Ovary (tissue), 9 donors: Measurements from ENCODE around the gene CBLN3. TPM values are rescaled to one million over a fixed set of nuclear protein-coding genes. Genes with fewer than 3 reads are reported as not detected.

Experiments
- DNase-seq, 5 donors: peaks; one replicate each; pipeline ENCODE4 v3.0.0-alpha.2; 2019 to 2020
- H3K27ac ChIP-seq, 2 donors: fragments of 200-600 bp; one replicate each; pipeline versions ENCODE4 v1.5.1 to v1.8.0; 2019 to 2022
- H3K27me3 ChIP-seq: fragments of 200-600 bp; one replicate; pipeline ENCODE4 v1.8.0; 2022
- H3K36me3 ChIP-seq: fragments of 200-600 bp; sonication (generic); one replicate; pipeline ENCODE4 v1.5.1; 2019
- H3K4me1 ChIP-seq: one replicate; pipeline ENCODE4 v1.8.1; 2013; ENCODE audit warnings: mild to moderate bottlenecking, moderate library complexity; ENCODE audit not compliant: insufficient read depth
- H3K4me3 ChIP-seq: fragments of 200-600 bp; sonication (generic); one replicate; pipeline ENCODE4 v1.5.1; 2017
- H3K9me3 ChIP-seq, 2 donors: fragments of 200-600 bp in 1 of 2; sonication (generic) in 1 of 2; one replicate each; pipeline versions ENCODE4 v1.5.1 to v1.8.1; 2013 to 2019; ENCODE audit warnings: mild to moderate bottlenecking in 1 of 2, moderate library complexity in 1 of 2
- EP300 ChIP-seq: sonication (generic); formaldehyde crosslinking; IDR thresholded peaks from one replicate; pipeline ENCODE4 v1.6.1; 2017; ENCODE audit warnings: antibody characterized with exemption
- POLR2A ChIP-seq: fragments of 450-650 bp; IDR thresholded peaks from one replicate; pipeline ENCODE4 v1.6.1; 2017; ENCODE audit warnings: antibody characterized with exemption, mild to moderate bottlenecking, moderate library complexity
- WGBS, 3 donors: extraction: QIAGEN DNeasy Blood & Tissue Kit in 1 of 3; methylation state at CpG; one replicate each; pipeline versions ENCODE4 v1.1.5 to v1.1.7; 2013 to 2017; 5-methylcytosine and 5-hydroxymethylcytosine counted together
- intact Hi-C, 4 donors: fragments of 100-400 bp; cut with DNase I; formaldehyde crosslinking; loops; one replicate each; pipeline versions ENCODE4 v1.11.0 to v1.15.1; 2022 to 2023
- polyA plus RNA-seq, 2 donors: library from polyadenylated mRNA; stranded (reverse); fragments of 200-250 nt in 1 of 2; fragments of 350-450 nt in 1 of 2; fragmentation: Illumina TruSeq in 1 of 2; extraction: RNeasy Lipid Tissue Mini Kit (QIAGEN cat#74804) in 1 of 2; gene quantifications; one replicate each; pipeline ENCODE4 v1.2.3, GENCODE V29; 2013 to 2014
- total RNA-seq, 7 donors: library from RNA; depleted of rRNA in 2 of 7; stranded (reverse); fragments of >200 nt in 2 of 7; fragmentation: NEBNext Ultra II Directional in 3 of 7; extraction: Animal tissue kit (Norgen Biotek cat#: 25700) in 3 of 7; gene quantifications; one replicate each; pipeline versions ENCODE4 v1.1.0 to v1.2.4, GENCODE V29; 2016 to 2023
- TF ChIP-seq, protein P1 (sequence below), 3 donors: fragments of 450-650 bp in 2 of 3; fragments of 200-600 bp in 1 of 3; IDR thresholded peaks; one replicate each; pipeline versions ENCODE4 v1.5.1 to v1.8.0; 2016 to 2022; ENCODE audit warnings: antibody characterized with exemption in 3 of 3, mild to moderate bottlenecking in 1 of 3
- donor health status: DM: no; HTN: no; CAD: no; lungs with moderate emphysema.
- donor health status: DM: no; HTN: no; CAD: no.
- donor health status: Bipolar disorder and iron deficiency.
- donor health status: DM: yes; HTN: yes; CAD: no.
- donor health status: DM: no; HTN: no; CAD: no.
- donor health status: DM: yes; HTN: yes; CAD: no.

CBLN3 gene
- total and polyA plus RNA-seq, 9 donors, result 2.0 to 10.5 (median 5.8) TPM

DNA sequence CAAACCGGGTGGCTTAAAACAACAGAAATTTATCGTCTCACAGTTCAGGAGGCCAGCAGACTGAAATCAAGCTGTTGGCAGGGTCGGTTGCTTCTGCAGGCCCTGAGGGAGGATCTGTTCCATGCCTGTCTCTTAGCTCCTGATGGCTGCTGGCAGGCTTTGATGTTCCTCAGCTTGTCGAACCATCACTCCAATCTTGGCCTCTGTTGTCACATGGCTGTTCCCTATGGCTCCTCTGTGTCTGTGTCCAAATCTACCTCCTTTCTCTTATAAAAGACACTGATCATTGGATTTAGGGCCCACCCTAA lies 47.5 kb downstream of the CBLN3 start:
- WGBS, 3 donors, result 24 to 61% (median 52%) methylated on average over 4 of the region's 4 CpGs
- Histone ChIP-seq H3K9me3 (no peaks in the 10 kb centered on the region), H3K27ac (no peak overlapping the region), H3K36me3 (no peaks in the 10 kb centered on the region), H3K4me1 (no peaks in the 10 kb centered on the region), H3K27me3 (no peaks in the 10 kb centered on the region), H3K4me3 (no peak overlapping the region)
- no peak for DNase-seq
- TF ChIP-seq EP300 (no peak), POLR2A (no peak)
- TF ChIP-seq, protein P1, sequence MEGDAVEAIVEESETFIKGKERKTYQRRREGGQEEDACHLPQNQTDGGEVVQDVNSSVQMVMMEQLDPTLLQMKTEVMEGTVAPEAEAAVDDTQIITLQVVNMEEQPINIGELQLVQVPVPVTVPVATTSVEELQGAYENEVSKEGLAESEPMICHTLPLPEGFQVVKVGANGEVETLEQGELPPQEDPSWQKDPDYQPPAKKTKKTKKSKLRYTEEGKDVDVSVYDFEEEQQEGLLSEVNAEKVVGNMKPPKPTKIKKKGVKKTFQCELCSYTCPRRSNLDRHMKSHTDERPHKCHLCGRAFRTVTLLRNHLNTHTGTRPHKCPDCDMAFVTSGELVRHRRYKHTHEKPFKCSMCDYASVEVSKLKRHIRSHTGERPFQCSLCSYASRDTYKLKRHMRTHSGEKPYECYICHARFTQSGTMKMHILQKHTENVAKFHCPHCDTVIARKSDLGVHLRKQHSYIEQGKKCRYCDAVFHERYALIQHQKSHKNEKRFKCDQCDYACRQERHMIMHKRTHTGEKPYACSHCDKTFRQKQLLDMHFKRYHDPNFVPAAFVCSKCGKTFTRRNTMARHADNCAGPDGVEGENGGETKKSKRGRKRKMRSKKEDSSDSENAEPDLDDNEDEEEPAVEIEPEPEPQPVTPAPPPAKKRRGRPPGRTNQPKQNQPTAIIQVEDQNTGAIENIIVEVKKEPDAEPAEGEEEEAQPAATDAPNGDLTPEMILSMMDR (IDR thresholded peaks at IDR 0.05), result no peak
- intact Hi-C loops, result no loop called here

DNA sequence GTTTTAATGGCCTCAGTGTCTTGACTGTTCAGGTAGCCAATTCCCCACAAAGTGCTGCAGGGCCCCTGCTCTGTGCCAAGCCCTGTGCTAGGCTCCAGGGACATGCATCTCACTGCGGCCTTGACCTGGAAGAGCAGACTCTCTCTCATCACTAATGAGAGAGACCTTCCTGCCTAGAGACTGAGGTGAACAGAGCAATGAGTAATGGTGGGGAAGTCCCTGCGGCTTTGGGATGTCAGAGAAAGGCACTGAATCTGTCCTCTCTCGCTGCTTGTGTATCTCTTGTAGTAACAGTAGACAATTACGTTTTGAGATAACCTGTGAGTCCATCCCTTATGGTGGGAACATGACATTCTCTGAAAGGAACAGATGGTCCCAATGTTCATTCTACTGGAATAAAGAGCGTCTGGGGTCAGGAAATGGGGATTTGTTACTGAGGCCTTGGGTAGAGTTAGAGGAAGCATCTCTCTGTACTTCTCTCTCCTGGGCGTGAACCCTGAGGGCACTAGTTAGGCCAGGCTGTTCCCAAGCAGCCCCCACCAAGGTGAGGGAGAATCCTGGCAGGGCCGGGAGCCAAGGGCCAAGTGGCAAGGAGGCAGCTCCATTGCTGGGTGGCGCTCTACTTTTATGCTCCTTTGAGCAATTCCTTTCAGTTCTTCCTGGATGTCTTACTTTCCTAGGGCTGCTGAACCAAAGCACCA lies 48.0 kb downstream of the CBLN3 start:
- 58 to 74% (median 66%) methylated on average over 8 of the region's 8 CpGs for WGBS, 3 donors
- Histone ChIP-seq H3K4me1 (no peaks in the 10 kb centered on the region), H3K27me3 (no peaks in the 10 kb centered on the region), H3K36me3 (no peaks in the 10 kb centered on the region), H3K4me3 (no peak overlapping the region), H3K27ac (no peak overlapping the region), H3K9me3 (no peaks in the 10 kb centered on the region)
- intact Hi-C loops, result no loop called here
- DNase-seq, result no peak
- TF ChIP-seq, protein P1 (IDR thresholded peaks at IDR 0.05), result no peak
- no peak for TF ChIP-seq EP300
- TF ChIP-seq POLR2A, result no peak

DNA sequence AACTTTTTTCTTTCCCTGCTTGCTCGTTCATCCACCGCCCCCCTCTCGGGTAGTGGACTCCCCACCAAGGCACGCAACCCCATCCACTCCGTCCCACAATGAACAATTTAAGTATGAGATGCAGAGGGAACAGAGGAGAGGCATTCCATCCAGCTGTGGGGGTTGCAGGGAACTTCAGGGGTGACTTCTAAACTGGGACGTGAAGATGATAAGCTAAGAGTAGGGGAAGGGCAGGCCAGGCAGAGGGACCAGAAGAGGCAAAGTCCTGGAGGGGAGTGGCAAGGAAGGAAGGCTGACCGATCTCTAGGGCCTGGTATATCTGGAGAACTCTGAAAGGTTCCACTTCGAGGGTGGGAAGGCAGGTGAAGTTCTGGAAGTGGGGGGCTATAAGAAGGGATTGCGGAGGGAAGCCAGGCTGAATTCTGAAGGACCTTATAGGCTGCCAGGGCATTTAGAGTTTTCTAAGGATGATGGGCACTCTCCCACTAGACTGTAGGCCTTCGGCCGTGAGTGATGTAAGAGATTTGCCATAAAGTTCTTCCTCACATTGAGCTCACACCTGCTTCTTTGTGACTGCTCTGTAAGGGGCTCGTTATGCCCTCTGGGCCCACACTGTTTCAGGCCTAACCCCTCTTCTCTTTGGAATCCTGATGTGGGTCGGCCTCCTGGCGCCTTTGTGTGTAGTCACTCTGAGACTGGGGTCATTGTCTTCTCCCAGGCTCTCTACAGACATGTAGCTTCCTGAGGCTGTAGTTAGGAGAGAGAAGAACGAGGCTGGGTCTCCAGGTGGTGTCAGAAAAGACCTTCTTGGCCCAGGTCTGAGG lies 49.3 kb downstream of the CBLN3 start:
- intact Hi-C loops, result no loop called here
- WGBS, 3 donors, result 69 to 76% (median 73%) methylated on average over 15 of the region's 15 CpGs
- Histone ChIP-seq H3K4me3 (no peak overlapping the region), H3K27ac (no peak overlapping the region), H3K9me3 (no peaks in the 10 kb centered on the region), H3K36me3 (no peaks in the 10 kb centered on the region), H3K4me1 (no peaks in the 10 kb centered on the region), H3K27me3 (no peaks in the 10 kb centered on the region)
- TF ChIP-seq, protein P1 (IDR thresholded peaks at IDR 0.05), result no peak
- TF ChIP-seq EP300 (no peak), POLR2A (no peak)
- DNase-seq, result no peak

DNA sequence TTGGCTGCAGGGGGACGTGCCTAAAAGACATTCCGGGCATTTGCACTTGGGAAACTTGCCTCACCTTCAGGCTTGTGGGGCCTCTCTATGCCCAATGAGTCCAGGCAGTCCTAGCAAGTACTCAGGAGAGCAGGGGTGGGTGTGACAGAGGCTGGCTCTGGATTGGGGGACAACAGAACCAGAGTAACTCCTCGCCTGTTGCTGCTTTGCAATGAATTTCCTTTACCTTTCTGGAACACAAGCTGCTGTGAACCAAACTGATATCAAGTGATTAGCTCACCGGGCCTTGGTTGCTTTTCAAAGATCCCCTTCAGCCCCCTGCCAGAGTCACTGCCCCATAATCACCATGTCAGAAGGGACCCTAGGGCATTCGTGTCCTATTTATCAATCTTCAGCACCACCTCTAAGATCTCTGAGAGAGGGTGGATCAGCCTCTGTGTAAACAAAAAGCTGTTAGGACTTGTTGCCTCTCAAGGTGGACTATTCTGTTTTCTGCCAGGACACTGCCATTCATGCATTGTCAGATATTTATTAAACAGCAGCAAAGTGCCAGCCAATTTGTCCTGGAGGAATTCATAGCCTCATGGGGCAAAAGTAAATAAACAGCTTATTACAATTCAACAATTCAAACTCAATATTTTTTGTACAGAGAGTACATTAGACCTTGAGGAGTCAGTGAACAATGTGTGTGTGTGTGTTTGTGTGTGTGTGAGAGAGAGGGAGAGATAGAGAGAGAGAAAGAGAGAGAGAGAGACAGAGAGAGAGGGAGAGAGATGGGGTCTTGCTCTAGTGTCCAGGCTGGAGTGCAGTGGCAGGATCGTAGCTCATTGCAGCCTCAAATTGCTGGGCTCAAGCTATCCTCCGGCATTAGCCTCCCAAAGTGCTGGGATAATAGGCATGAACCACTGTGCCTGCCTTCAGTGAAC lies 50.2 kb downstream of the CBLN3 start:
- no peaks in the 10 kb centered on the region for H3K4me1 ChIP-seq
- no peak overlapping the region for H3K27ac ChIP-seq
- intact Hi-C loops, result no loop called here
- no peaks in the 10 kb centered on the region for H3K9me3 ChIP-seq
- no peaks in the 10 kb centered on the region for H3K36me3 ChIP-seq
- no peaks in the 10 kb centered on the region for H3K27me3 ChIP-seq
- H3K4me3 ChIP-seq, result no peak overlapping the region
- WGBS, 3 donors, result 59 to 70% (median 60%) methylated on average over 7 of the region's 7 CpGs
- DNase-seq, result no peak
- TF ChIP-seq EP300 (no peak), POLR2A (no peak)
- TF ChIP-seq, protein P1 (IDR thresholded peaks at IDR 0.05), result no peak
